AG04450 (cell line): ENCODE results near the gene OPALIN. TPM values are rescaled to one million over a fixed set of nuclear protein-coding genes. Genes with fewer than 3 reads are reported as not detected.
A peak's percentile ranks its signal among the peaks of the same experiment; 100 is the strongest.

Source experiments
- CTCF ChIA-PET: fragments of 300-600, 350-600 bp; formaldehyde crosslinking; extraction: SDS; loops from one replicate; lab custom pipeline; 2022; ENCODE audit warnings: antibody characterized with exemption, inconsistent platforms; lab: Charles Lee
- POLR2A ChIA-PET: fragments of 350-600 bp; formaldehyde crosslinking; extraction: SDS; loops from one replicate; lab custom pipeline; 2021; ENCODE audit warnings: antibody characterized with exemption, inconsistent platforms; lab: Yijun Ruan, JAX
- DNase-seq: peaks from one replicate; pipeline ENCODE4 v3.0.0-alpha.2; 2011; ENCODE audit warnings: low read depth, low spot score
- H3K27ac ChIP-seq: one replicate; pipeline ENCODE4 v1.5.1; 2012; ENCODE audit warnings: low read depth, low read length, control low read depth
- H3K27me3 ChIP-seq: one replicate; pipeline ENCODE4 v1.6.0; 2012; ENCODE audit warnings: low read length; ENCODE audit not compliant: control insufficient read depth, insufficient read depth
- H3K4me3 ChIP-seq: 2 replicates; pipeline ENCODE4 v1.5.1; 2011; ENCODE audit warnings: mild to moderate bottlenecking, low read depth, low read length, control low read depth
- H3K9me3 ChIP-seq: 2 replicates; pipeline ENCODE4 v1.5.1; 2012; ENCODE audit warnings: low read length; ENCODE audit not compliant: control insufficient read depth, insufficient read depth
- CTCF ChIP-seq: IDR thresholded peaks from 2 replicates; pipeline ENCODE4 v1.5.1; 2011; ENCODE audit warnings: low read depth, low read length, control low read depth, inconsistent platforms
- polyA plus RNA-seq: library from polyadenylated mRNA; depleted of rRNA; stranded (reverse); fragments of >200 nt; gene quantifications from 2 replicates; pipeline ENCODE4 v1.2.3, GENCODE V29; 2011

Gene OPALIN
- polyA plus RNA-seq, 1 experiment, result not detected

DNA sequence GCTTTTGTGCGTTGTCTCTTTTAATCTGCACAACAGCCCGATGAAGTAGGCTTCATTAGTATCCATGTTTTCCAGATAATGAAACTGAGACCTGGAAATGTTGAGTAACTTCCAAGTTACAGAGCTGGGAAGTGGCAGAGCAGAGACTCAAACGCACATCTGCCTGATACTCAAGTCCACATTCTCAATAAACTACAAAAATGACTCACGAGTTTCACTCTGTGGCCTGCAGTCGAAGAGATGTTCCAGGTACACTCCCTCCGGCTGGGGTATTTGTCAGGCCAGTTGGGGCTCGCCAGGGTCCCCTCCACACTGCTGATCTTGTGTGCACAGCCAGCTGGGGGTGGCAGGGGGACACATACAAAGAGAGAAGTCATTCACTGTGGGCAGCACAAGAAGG, 17.7 kb upstream of the OPALIN start:
- Histone ChIP-seq H3K27ac (no peak overlapping the region), H3K9me3 (no peaks in the 10 kb centered on the region), H3K27me3 (peaks cover 12% of the 10 kb centered on the region), H3K4me3 (no peak overlapping the region)
- CTCF ChIA-PET, result interaction anchor here (1.0 kb wide), 2 partner anchors 19 to 360 kb away, joined by 3 read pairs; no protein-coding TSS in a partner anchor
- no peak for DNase-seq
- TF ChIP-seq CTCF, result no peak
- POLR2A ChIA-PET, result no interaction called here

DNA sequence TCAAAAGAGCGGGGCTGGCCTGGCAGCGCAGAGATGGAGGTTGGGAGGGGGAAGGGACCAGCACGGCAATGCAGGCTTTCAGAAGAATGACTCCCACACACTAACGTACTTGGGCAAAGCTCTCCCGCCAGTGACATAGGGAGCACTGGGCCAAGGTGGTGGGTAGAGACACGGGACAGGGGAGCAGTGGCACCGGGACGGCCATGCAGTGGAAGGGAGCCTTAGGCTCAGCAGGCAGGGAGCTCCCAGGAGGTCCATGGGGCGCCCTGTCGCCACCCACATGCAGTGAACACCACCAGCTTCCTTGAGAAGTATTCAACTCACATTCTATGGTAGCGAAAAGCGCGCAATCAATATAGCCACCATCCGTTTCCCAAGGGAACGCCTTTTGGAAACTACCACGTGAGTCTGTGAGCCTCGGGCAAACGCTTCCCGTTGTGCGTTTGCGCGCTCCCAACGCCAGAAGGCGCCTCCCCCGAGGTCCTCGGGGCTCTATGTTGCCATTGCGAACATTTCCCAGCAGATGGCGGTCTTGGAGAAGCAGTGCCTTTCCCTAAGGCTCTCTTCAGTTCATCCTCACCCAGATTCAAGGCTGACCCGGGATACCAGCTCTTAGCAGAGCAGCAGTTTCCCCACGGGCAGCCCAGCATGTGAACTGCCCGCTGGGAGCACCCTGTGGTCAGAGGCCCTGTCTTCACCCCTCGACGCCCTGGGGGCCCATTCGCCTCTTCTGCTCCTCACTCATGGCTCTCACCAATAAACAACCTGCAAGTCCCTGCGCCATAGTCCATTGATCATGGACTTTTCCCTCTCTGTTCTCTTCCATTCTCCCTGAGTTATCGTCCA, 16.4 kb upstream of the OPALIN start:
- ChIA-PET POLR2A (no interaction called here), CTCF (interaction anchor here (0.6 to 2.3 kb wide), 26 partner anchors 8 to 859 kb away, joined by 3 to 24 read pairs (median 4); partner anchors contain the start of genes TLL2 and ZNF518A)
- Histone ChIP-seq H3K27me3 (peaks cover 12% of the 10 kb centered on the region), H3K9me3 (no peaks in the 10 kb centered on the region), H3K27ac (no peak overlapping the region), H3K4me3 (peak overlapping the region; percentile 53)
- peak; percentile 95 for TF ChIP-seq CTCF
- peak; percentile 46 for DNase-seq

DNA sequence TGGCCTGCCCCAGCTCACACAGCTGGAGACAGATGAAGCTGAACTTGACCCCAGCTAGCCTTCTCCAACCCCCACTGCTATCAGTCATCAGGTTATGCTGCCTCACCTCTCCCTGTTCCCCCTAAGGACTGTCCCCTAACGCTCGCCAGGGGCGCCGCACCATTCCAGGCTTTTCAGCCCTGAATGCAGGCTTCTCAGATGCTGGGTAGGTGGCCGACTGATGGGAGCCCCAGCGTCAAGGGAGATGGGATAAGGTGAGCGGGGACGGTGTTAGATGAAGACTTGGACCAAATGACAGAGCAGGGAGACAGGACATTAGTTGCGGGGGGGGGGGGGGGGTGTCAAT, 15.8 kb upstream of the OPALIN start:
- H3K4me3 ChIP-seq, result peak overlapping the region; percentile 53; the same call in 1 of the 2 replicates

GRCh38 chr10:96374004-96374403, 15.2 kb upstream of the OPALIN start:
- Histone ChIP-seq H3K4me3 (no peak overlapping the region), H3K27ac (no peak overlapping the region), H3K9me3 (no peaks in the 10 kb centered on the region), H3K27me3 (peaks cover 12% of the 10 kb centered on the region)
- no peak for DNase-seq
- CTCF ChIA-PET, result interaction anchor here (0.8 to 2.3 kb wide), 5 partner anchors 8 to 836 kb away, joined by 3 to 24 read pairs (median 5); no protein-coding TSS in a partner anchor
- POLR2A ChIA-PET, result no interaction called here
- no peak for TF ChIP-seq CTCF

More for the DNA sequence above, 15.8 kb upstream of the OPALIN start:
- Histone ChIP-seq H3K27me3 (peaks cover 12% of the 10 kb centered on the region), H3K9me3 (no peaks in the 10 kb centered on the region), H3K27ac (no peak overlapping the region)
- no peak for DNase-seq
- no peak for TF ChIP-seq CTCF
- ChIA-PET CTCF (interaction anchor here (0.6 to 2.3 kb wide), 23 partner anchors 9 to 859 kb away, joined by 3 to 24 read pairs (median 5); partner anchors contain the start of genes TLL2 and ZNF518A), POLR2A (no interaction called here)

GRCh38 chr10:96371356-96371755, 12.6 kb upstream of the OPALIN start:
- TF ChIP-seq CTCF, result no peak
- POLR2A ChIA-PET, result no interaction called here

More at GRCh38 chr10:96371356-96371755, 12.6 kb upstream of the OPALIN start:
- no peak for DNase-seq
- Histone ChIP-seq H3K9me3 (no peaks in the 10 kb centered on the region), H3K27ac (no peak overlapping the region), H3K4me3 (no peak overlapping the region), H3K27me3 (peaks cover 9% of the 10 kb centered on the region)
- CTCF ChIA-PET, result interaction anchor here (0.7 to 2.8 kb wide), 9 partner anchors 8 to 956 kb away, joined by 3 to 9 read pairs (median 5); partner anchors contain the start of genes OPALIN and TLL2
